C1 segment of cervical spinal cord (tissue), 14 donors: ENCODE results near the gene ARHGEF28.

ENCODE experiments used
- DNase-seq, 14 donors: peaks; one replicate each; lab custom pipeline; 2025; lab: John Stamatoyannopoulos, UW

The ARHGEF28 gene

GRCh38 chr5:73692166-73692640, 66.2 kb downstream of the ARHGEF28 start:
- DNase-seq, result no peak

GRCh38 chr5:73692981-73693380, 67.0 kb downstream of the ARHGEF28 start:
- DNase-seq, result no peak

GRCh38 chr5:73693573-73694061, 67.6 kb downstream of the ARHGEF28 start:
- peak in 1 of 14 donors; percentile 5 for DNase-seq

GRCh38 chr5:73694089-73694488, 68.1 kb downstream of the ARHGEF28 start:
- no peak for DNase-seq

- DNase-seq, result no peak
These were observed 72.0 kb downstream of the ARHGEF28 start for GRCh38 chr5:73698011-73698410.

GRCh38 chr5:73701566-73701965, 75.6 kb downstream of the ARHGEF28 start:
- no peak for DNase-seq

GRCh38 chr5:73702534-73702933, 76.5 kb downstream of the ARHGEF28 start:
- DNase-seq, result no peak

GRCh38 chr5:73702951-73703350, 77.0 kb downstream of the ARHGEF28 start:
- DNase-seq, result no peak

GRCh38 chr5:73705364-73705763, 79.4 kb downstream of the ARHGEF28 start:
- DNase-seq, result no peak

GRCh38 chr5:73706963-73707362, 81.0 kb downstream of the ARHGEF28 start:
- DNase-seq, result no peak

- no peak for DNase-seq
These were observed 83.6 kb downstream of the ARHGEF28 start for GRCh38 chr5:73709536-73710129.

GRCh38 chr5:73716284-73716808, 90.3 kb downstream of the ARHGEF28 start:
- no peak for DNase-seq

- DNase-seq, result no peak
These were observed 92.8 kb downstream of the ARHGEF28 start for GRCh38 chr5:73718762-73719161.

- DNase-seq, result no peak
These were observed 93.6 kb downstream of the ARHGEF28 start for GRCh38 chr5:73719632-73720031.

GRCh38 chr5:73722231-73722630, 96.2 kb downstream of the ARHGEF28 start:
- no peak for DNase-seq

GRCh38 chr5:73726071-73726470, 100.1 kb downstream of the ARHGEF28 start:
- DNase-seq, result no peak

- DNase-seq, result no peak
These were observed 100.7 kb downstream of the ARHGEF28 start for GRCh38 chr5:73726606-73727231.

GRCh38 chr5:73727470-73727869, 101.5 kb downstream of the ARHGEF28 start:
- no peak for DNase-seq

GRCh38 chr5:73728493-73729273, 102.7 kb downstream of the ARHGEF28 start:
- DNase-seq, result no peak

GRCh38 chr5:73729329-73729728, 103.3 kb downstream of the ARHGEF28 start:
- DNase-seq, result no peak

- DNase-seq, result no peak
These were observed 106.0 kb downstream of the ARHGEF28 start for GRCh38 chr5:73732045-73732444.

- DNase-seq, result no peak
These were observed 107.2 kb downstream of the ARHGEF28 start for GRCh38 chr5:73733219-73733618.
